ENCODE measurements around the gene INO80E.

The INO80E gene

GRCh38 chr16:29975811-29976511, 20.1 kb upstream of the INO80E start:
- no peak for DNase-seq

GRCh38 chr16:29977063-29977825, 18.8 kb upstream of the INO80E start:
- no peak for DNase-seq

GRCh38 chr16:29978081-29978480, 18.0 kb upstream of the INO80E start:
- no peak for DNase-seq

GRCh38 chr16:29978564-29979270, 17.3 kb upstream of the INO80E start:
- DNase-seq: no peak

- no peak for DNase-seq
These were observed 13.3 kb upstream of the INO80E start for GRCh38 chr16:29982560-29983419.

- DNase-seq: no peak
These were observed 12.5 kb upstream of the INO80E start for GRCh38 chr16:29983420-29984136.

GRCh38 chr16:29984137-29984763, 11.8 kb upstream of the INO80E start:
- DNase-seq: no peak

GRCh38 chr16:29984764-29985147, 11.3 kb upstream of the INO80E start:
- DNase-seq: no peak

- no peak for DNase-seq
These were observed 10.7 kb upstream of the INO80E start for GRCh38 chr16:29985271-29985811.

GRCh38 chr16:29986231-29986630, 9.8 kb upstream of the INO80E start:
- DNase-seq: no peak

- DNase-seq: no peak
These were observed 9.1 kb upstream of the INO80E start for GRCh38 chr16:29986931-29987330.

- no peak for DNase-seq
These were observed 8.5 kb upstream of the INO80E start for GRCh38 chr16:29987371-29988085.

- no peak for DNase-seq
These were observed 7.5 kb upstream of the INO80E start for GRCh38 chr16:29988346-29989075.

- no peak for DNase-seq
These were observed 6.8 kb upstream of the INO80E start for GRCh38 chr16:29989111-29989858.

GRCh38 chr16:29990034-29990433, 6.0 kb upstream of the INO80E start:
- DNase-seq: no peak

GRCh38 chr16:29990883-29991570, 5.0 kb upstream of the INO80E start:
- no peak for DNase-seq

- DNase-seq: no peak
These were observed 4.5 kb upstream of the INO80E start for GRCh38 chr16:29991571-29991904.

GRCh38 chr16:29992344-29992967, 3.6 kb upstream of the INO80E start:
- DNase-seq: no peak
